ENCODE data around the gene BTLA. TPM values are rescaled to one million over a fixed set of nuclear protein-coding genes. Genes with fewer than 3 reads are reported as not detected.

Gene BTLA
- total RNA-seq, 2 donors from 2014 or later, result 0.35 TPM; not detected in 1

- no peak for ATAC-seq (ENCODE audit: insufficient number of reproducible peaks, low FRiP score, low read depth)
- H3K27me3 ChIP-seq (replicated peaks; ENCODE audit: insufficient read depth), result no peaks in the 10 kb centered on the region
- no peak overlapping the region for H3K4me3 ChIP-seq
- H3K36me3 ChIP-seq, result no peaks in the 10 kb centered on the region
- no peak overlapping the region for H3K27ac ChIP-seq
- H3K9me3 ChIP-seq, result no peaks in the 10 kb centered on the region
- no peak for DNase-seq (ENCODE audit: low spot score)
- H3K4me1 ChIP-seq (ENCODE audit: control insufficient read depth in 1 of 2, low read depth in 2 of 2), result no peaks in the 10 kb centered on the region
- TF ChIP-seq, protein P1, sequence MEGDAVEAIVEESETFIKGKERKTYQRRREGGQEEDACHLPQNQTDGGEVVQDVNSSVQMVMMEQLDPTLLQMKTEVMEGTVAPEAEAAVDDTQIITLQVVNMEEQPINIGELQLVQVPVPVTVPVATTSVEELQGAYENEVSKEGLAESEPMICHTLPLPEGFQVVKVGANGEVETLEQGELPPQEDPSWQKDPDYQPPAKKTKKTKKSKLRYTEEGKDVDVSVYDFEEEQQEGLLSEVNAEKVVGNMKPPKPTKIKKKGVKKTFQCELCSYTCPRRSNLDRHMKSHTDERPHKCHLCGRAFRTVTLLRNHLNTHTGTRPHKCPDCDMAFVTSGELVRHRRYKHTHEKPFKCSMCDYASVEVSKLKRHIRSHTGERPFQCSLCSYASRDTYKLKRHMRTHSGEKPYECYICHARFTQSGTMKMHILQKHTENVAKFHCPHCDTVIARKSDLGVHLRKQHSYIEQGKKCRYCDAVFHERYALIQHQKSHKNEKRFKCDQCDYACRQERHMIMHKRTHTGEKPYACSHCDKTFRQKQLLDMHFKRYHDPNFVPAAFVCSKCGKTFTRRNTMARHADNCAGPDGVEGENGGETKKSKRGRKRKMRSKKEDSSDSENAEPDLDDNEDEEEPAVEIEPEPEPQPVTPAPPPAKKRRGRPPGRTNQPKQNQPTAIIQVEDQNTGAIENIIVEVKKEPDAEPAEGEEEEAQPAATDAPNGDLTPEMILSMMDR (IDR thresholded peaks at IDR 0.05), result no peak
Observed at GRCh38 chr3:112417696-112418318, 81.5 kb downstream of the BTLA start.

DNA sequence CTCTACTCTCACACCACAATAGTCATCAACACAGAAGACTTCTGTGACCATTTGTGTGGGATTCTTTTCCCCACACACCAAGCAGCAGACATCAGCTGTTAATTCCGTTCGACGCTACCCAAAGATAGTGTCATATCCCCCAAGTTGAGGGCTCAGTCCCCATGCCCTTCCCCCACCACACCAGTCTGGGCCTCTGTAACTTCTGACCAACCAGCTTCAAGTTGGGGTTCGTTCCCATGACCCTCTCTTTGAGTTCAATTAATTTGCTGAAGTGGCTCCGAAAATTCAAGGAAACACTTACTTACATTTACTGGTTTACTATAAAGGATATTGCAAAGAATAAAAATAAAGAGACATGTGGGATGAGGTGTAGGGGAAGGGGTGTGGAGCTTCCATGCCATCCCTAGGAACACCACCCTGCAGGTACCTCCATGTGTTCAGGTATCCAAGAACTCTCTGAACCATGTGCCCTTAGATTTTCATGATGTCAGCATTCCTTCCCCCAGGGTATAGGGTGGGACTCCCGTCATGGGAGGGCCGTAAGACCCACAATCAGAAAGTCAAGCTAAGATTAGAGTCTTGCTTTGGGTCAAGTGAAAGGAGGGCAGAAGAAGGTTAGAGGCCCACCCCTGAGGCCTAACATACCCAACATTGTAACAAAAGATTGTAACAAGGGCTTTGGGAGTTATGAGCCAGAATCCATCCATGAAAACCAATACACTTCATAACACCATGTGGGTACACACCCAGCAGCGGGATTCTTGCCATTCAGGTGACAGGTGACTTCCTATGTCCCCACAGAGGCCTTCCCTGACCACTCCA lies 82.7 kb downstream of the BTLA start:
- no peaks in the 10 kb centered on the region for H3K36me3 ChIP-seq
- TF ChIP-seq, protein P1 (IDR thresholded peaks at IDR 0.05), result no peak
- peaks cover 0 to 2% of the 10 kb centered on the region in 2 donors for H3K4me1 ChIP-seq (ENCODE audit: control insufficient read depth in 1 of 2, low read depth in 2 of 2)
- no peak for ATAC-seq (ENCODE audit: insufficient number of reproducible peaks, low FRiP score, low read depth)
- no peak overlapping the region for H3K27ac ChIP-seq
- no peaks in the 10 kb centered on the region for H3K27me3 ChIP-seq (replicated peaks; ENCODE audit: insufficient read depth)
- no peak overlapping the region for H3K4me3 ChIP-seq
- no peaks in the 10 kb centered on the region for H3K9me3 ChIP-seq
- DNase-seq (ENCODE audit: low spot score), result no peak

GRCh38 chr3:112415390-112415789 lies 83.9 kb downstream of the BTLA start:
- Histone ChIP-seq H3K36me3 (no peaks in the 10 kb centered on the region), H3K27ac (no peak overlapping the region), H3K27me3 (replicated peaks; ENCODE audit: insufficient read depth) (no peaks in the 10 kb centered on the region), H3K4me3 (no peak overlapping the region), H3K9me3 (no peaks in the 10 kb centered on the region), H3K4me1 (ENCODE audit: control insufficient read depth in 1 of 2, low read depth in 2 of 2) (peaks cover 3 to 14% of the 10 kb centered on the region in 2 donors)
- no peak for ATAC-seq (ENCODE audit: insufficient number of reproducible peaks, low FRiP score, low read depth)
- TF ChIP-seq, protein P1 (IDR thresholded peaks at IDR 0.05), result no peak
- no peak for DNase-seq (ENCODE audit: low spot score)

Other genes with a start within 250 kb of the BTLA start
- not detected for gene SLC9C1, start 205.3 kb downstream of the BTLA start, total RNA-seq
- 10 to 100 TPM; 22.5 to 42.2 TPM for gene CD200, start 166.3 kb downstream of the BTLA start, total RNA-seq
- 10 to 100 TPM; 37.5 to 52.6 TPM for gene ATG3, start 62.5 kb upstream of the BTLA start, total RNA-seq
- 10 to 100 TPM; 17.5 to 45.9 TPM for gene SLC35A5, start 62.6 kb upstream of the BTLA start, total RNA-seq
- 100 to 1,000 TPM in 1 of 2 donors, 10 to 100 TPM in 1; 90.8 to 350 TPM for gene CCDC80, start 141.7 kb upstream of the BTLA start, total RNA-seq

All from thoracic aorta (tissue), 2 donors.